Measurements from ENCODE around the gene MATN4. TPM values are rescaled to one million over a fixed set of nuclear protein-coding genes. Genes with fewer than 3 reads are reported as not detected.

MATN4 gene
- total and polyA plus RNA-seq, 4 experiments from 2014 or later, result not detected

- Mint-ChIP-seq H3K27ac (no peak overlapping the region), H3K36me3 (no peaks in the 10 kb centered on the region), H3K4me1 (peaks cover 3 to 5% (median 3%) of the 10 kb centered on the region in 4 donors), H3K4me3 (no peak overlapping the region), H3K27me3 (peaks cover 6 to 25% of the 10 kb centered on the region in 2 donors), H3K9me3 (no peaks in the 10 kb centered on the region)
- no peak overlapping the region for H3K27ac ChIP-seq (ENCODE audit: low read depth, low read length)
- H3K4me1 ChIP-seq (ENCODE audit: insufficient read depth, low read length), result peaks cover 10% of the 10 kb centered on the region
- intact Hi-C loops (cut with micrococcal nuclease), result no loop called here
- no peaks in the 10 kb centered on the region for H3K36me3 ChIP-seq (ENCODE audit: insufficient read depth, low read length)
- ChIA-PET POLR2A (ENCODE audit: partially characterized antibody) (no interaction called here), CTCF (ENCODE audit: partially characterized antibody) (interaction anchor here (1.2 to 1.5 kb wide), 2 partner anchors 12 to 14 kb away, joined by 3 to 4 read pairs; no protein-coding TSS in a partner anchor)
- no peaks in the 10 kb centered on the region for H3K9me3 ChIP-seq (ENCODE audit: control insufficient read depth in 1 of 2, low read length in 2 of 2)
- no peak for DNase-seq
- H3K4me3 ChIP-seq (ENCODE audit: low read length in 2 of 2), result no peak overlapping the region
- no peaks in the 10 kb centered on the region for H3K27me3 ChIP-seq (ENCODE audit: insufficient read depth, low read length)
Measured at GRCh38 chr20:45297786-45298497, 10.2 kb downstream of the MATN4 start.

GRCh38 chr20:45294659-45295058 is 13.4 kb downstream of the MATN4 start:
- Mint-ChIP-seq H3K4me1 (peaks cover 2 to 8% (median 4%) of the 10 kb centered on the region in 4 donors), H3K27ac (no peak overlapping the region), H3K4me3 (no peak overlapping the region), H3K36me3 (no peaks in the 10 kb centered on the region), H3K9me3 (no peaks in the 10 kb centered on the region), H3K27me3 (peaks cover 7 to 28% of the 10 kb centered on the region in 2 donors)
- Histone ChIP-seq H3K36me3 (ENCODE audit: insufficient read depth, low read length) (no peaks in the 10 kb centered on the region), H3K9me3 (ENCODE audit: control insufficient read depth in 1 of 2, low read length in 2 of 2) (no peaks in the 10 kb centered on the region), H3K27me3 (ENCODE audit: insufficient read depth, low read length) (no peaks in the 10 kb centered on the region), H3K27ac (ENCODE audit: low read depth, low read length) (no peak overlapping the region), H3K4me3 (ENCODE audit: low read length in 2 of 2) (no peak overlapping the region), H3K4me1 (ENCODE audit: insufficient read depth, low read length) (peaks cover 11% of the 10 kb centered on the region)
- ChIA-PET POLR2A (ENCODE audit: partially characterized antibody) (no interaction called here), CTCF (ENCODE audit: partially characterized antibody) (interaction anchor here (0.6 to 6.6 kb wide), 39 partner anchors 9 to 705 kb away, joined by 3 to 70 read pairs (median 4); partner anchors contain the start of genes MATN4, RBPJL and SYS1)
- intact Hi-C loops (cut with micrococcal nuclease), result loop anchor here (5.0 kb wide), 2 partner anchors 327 to 607 kb away; partner anchors contain the start of gene STK4
- no peak for DNase-seq

GRCh38 chr20:45294003-45294368 is 14.1 kb downstream of the MATN4 start:
- no peak for DNase-seq
- ChIA-PET POLR2A (ENCODE audit: partially characterized antibody) (no interaction called here), CTCF (ENCODE audit: partially characterized antibody) (interaction anchor here (0.6 to 6.6 kb wide), 49 partner anchors 9 to 705 kb away, joined by 3 to 70 read pairs (median 4); partner anchors contain the start of genes MATN4, RBPJL and SYS1)
- Histone ChIP-seq H3K4me3 (ENCODE audit: low read length in 2 of 2) (peak overlapping the region in 1 of 2 donors; percentile 64), H3K27ac (ENCODE audit: low read depth, low read length) (no peak overlapping the region), H3K27me3 (ENCODE audit: insufficient read depth, low read length) (no peaks in the 10 kb centered on the region), H3K4me1 (ENCODE audit: insufficient read depth, low read length) (peaks cover 11% of the 10 kb centered on the region), H3K36me3 (ENCODE audit: insufficient read depth, low read length) (no peaks in the 10 kb centered on the region), H3K9me3 (ENCODE audit: control insufficient read depth in 1 of 2, low read length in 2 of 2) (no peaks in the 10 kb centered on the region)
- peak overlapping the region; percentile 60 to 84 (median 79) for H3K4me3 Mint-ChIP-seq
- H3K9me3 Mint-ChIP-seq, result no peaks in the 10 kb centered on the region
- no peaks in the 10 kb centered on the region for H3K36me3 Mint-ChIP-seq
- no peak overlapping the region for H3K27ac Mint-ChIP-seq
- peaks cover 2 to 8% (median 4%) of the 10 kb centered on the region in 4 donors for H3K4me1 Mint-ChIP-seq
- H3K27me3 Mint-ChIP-seq, result peaks cover 7 to 28% of the 10 kb centered on the region in 2 donors
- intact Hi-C loops (cut with micrococcal nuclease), result loop anchor here (5.0 kb wide), 2 partner anchors 327 to 607 kb away; partner anchors contain the start of gene STK4

GRCh38 chr20:45293041-45294002 is 14.8 kb downstream of the MATN4 start:
- Mint-ChIP-seq H3K27me3 (peaks cover 9 to 30% of the 10 kb centered on the region in 2 donors), H3K27ac (no peak overlapping the region), H3K9me3 (no peaks in the 10 kb centered on the region), H3K4me1 (peaks cover 2 to 8% (median 4%) of the 10 kb centered on the region in 4 donors), H3K36me3 (no peaks in the 10 kb centered on the region), H3K4me3 (peak overlapping the region; percentile 68 to 84 (median 79))
- Histone ChIP-seq H3K27ac (ENCODE audit: low read depth, low read length) (no peak overlapping the region), H3K27me3 (ENCODE audit: insufficient read depth, low read length) (no peaks in the 10 kb centered on the region), H3K4me1 (ENCODE audit: insufficient read depth, low read length) (peaks cover 11% of the 10 kb centered on the region), H3K9me3 (ENCODE audit: control insufficient read depth in 1 of 2, low read length in 2 of 2) (no peaks in the 10 kb centered on the region), H3K4me3 (ENCODE audit: low read length in 2 of 2) (peak overlapping the region; percentile 40 to 64), H3K36me3 (ENCODE audit: insufficient read depth, low read length) (no peaks in the 10 kb centered on the region)
- CTCF ChIA-PET (ENCODE audit: partially characterized antibody), result interaction anchor here (0.6 to 6.6 kb wide), 52 partner anchors 10 to 609 kb away, joined by 3 to 70 read pairs (median 4); partner anchors contain the start of genes MATN4, RBPJL and SYS1
- intact Hi-C loops (cut with micrococcal nuclease), result loop anchor here (5.0 kb wide), 2 partner anchors 326 to 606 kb away; partner anchors contain the start of gene STK4
- DNase-seq, result peak; percentile 70 to 77 (median 71)
- POLR2A ChIA-PET (ENCODE audit: partially characterized antibody), result no interaction called here

- no peak overlapping the region for H3K27ac Mint-ChIP-seq
- Histone ChIP-seq H3K27ac (ENCODE audit: low read depth, low read length) (no peak overlapping the region), H3K4me1 (ENCODE audit: insufficient read depth, low read length) (peaks cover 11% of the 10 kb centered on the region), H3K4me3 (ENCODE audit: low read length in 2 of 2) (no peak overlapping the region), H3K9me3 (ENCODE audit: control insufficient read depth in 1 of 2, low read length in 2 of 2) (no peaks in the 10 kb centered on the region), H3K36me3 (ENCODE audit: insufficient read depth, low read length) (no peaks in the 10 kb centered on the region), H3K27me3 (ENCODE audit: insufficient read depth, low read length) (no peaks in the 10 kb centered on the region)
- no peaks in the 10 kb centered on the region for H3K36me3 Mint-ChIP-seq
- peaks cover 2 to 8% (median 4%) of the 10 kb centered on the region in 4 donors for H3K4me1 Mint-ChIP-seq
- H3K4me3 Mint-ChIP-seq, result peak overlapping the region in 2 of 8 donors; percentile 83 to 84
- H3K27me3 Mint-ChIP-seq, result peaks cover 9 to 31% of the 10 kb centered on the region in 2 donors
- intact Hi-C loops (cut with micrococcal nuclease), result loop anchor here (5.0 kb wide), 2 partner anchors 325 to 605 kb away; partner anchors contain the start of gene STK4
- ChIA-PET POLR2A (ENCODE audit: partially characterized antibody) (no interaction called here), CTCF (ENCODE audit: partially characterized antibody) (interaction anchor here (0.9 to 6.6 kb wide), 16 partner anchors 11 to 608 kb away, joined by 3 to 70 read pairs (median 8); no protein-coding TSS in a partner anchor)
- no peak for DNase-seq
- H3K9me3 Mint-ChIP-seq, result no peaks in the 10 kb centered on the region
Measured at GRCh38 chr20:45292343-45292742, 15.8 kb downstream of the MATN4 start.

- CTCF ChIA-PET (ENCODE audit: partially characterized antibody), result interaction anchor here (0.6 to 6.6 kb wide), 17 partner anchors 10 to 642 kb away, joined by 3 to 70 read pairs (median 5); no protein-coding TSS in a partner anchor
- Mint-ChIP-seq H3K36me3 (no peaks in the 10 kb centered on the region), H3K4me3 (peak overlapping the region in 1 of 8 donors; percentile 25), H3K4me1 (peaks cover 2 to 8% (median 4%) of the 10 kb centered on the region in 4 donors), H3K27me3 (peaks cover 10 to 35% of the 10 kb centered on the region in 2 donors), H3K9me3 (no peaks in the 10 kb centered on the region), H3K27ac (no peak overlapping the region)
- Histone ChIP-seq H3K27me3 (ENCODE audit: insufficient read depth, low read length) (no peaks in the 10 kb centered on the region), H3K4me1 (ENCODE audit: insufficient read depth, low read length) (peaks cover 11% of the 10 kb centered on the region), H3K36me3 (ENCODE audit: insufficient read depth, low read length) (no peaks in the 10 kb centered on the region), H3K4me3 (ENCODE audit: low read length in 2 of 2) (no peak overlapping the region), H3K27ac (ENCODE audit: low read depth, low read length) (no peak overlapping the region), H3K9me3 (ENCODE audit: control insufficient read depth in 1 of 2, low read length in 2 of 2) (no peaks in the 10 kb centered on the region)
- POLR2A ChIA-PET (ENCODE audit: partially characterized antibody), result no interaction called here
- DNase-seq, result no peak
- intact Hi-C loops (cut with micrococcal nuclease), result loop anchor here (2.0 to 5.0 kb wide), 5 partner anchors 195 to 604 kb away; partner anchors contain the start of gene STK4
Measured at GRCh38 chr20:45291526-45291925, 16.6 kb downstream of the MATN4 start.
